Lower leg skin (tissue), 3 donors: ENCODE measurements around the gene STAG3.

ENCODE experiments used
- POLR2A ChIP-seq, 2 donors: fragments of 450-650 bp; IDR thresholded peaks; one replicate each; pipeline ENCODE4 v1.6.1; 2016 to 2017; ENCODE audit warnings: antibody characterized with exemption in 2 of 2, mild to moderate bottlenecking in 1 of 2, moderate library complexity in 1 of 2
- TF ChIP-seq, protein P1 (sequence below), 3 donors: fragments of 450-650 bp; IDR thresholded peaks; one replicate each; pipeline ENCODE4 v1.5.1; 2016; ENCODE audit warnings: antibody characterized with exemption in 3 of 3, mild to moderate bottlenecking in 3 of 3, moderate library complexity in 2 of 3

DNA sequence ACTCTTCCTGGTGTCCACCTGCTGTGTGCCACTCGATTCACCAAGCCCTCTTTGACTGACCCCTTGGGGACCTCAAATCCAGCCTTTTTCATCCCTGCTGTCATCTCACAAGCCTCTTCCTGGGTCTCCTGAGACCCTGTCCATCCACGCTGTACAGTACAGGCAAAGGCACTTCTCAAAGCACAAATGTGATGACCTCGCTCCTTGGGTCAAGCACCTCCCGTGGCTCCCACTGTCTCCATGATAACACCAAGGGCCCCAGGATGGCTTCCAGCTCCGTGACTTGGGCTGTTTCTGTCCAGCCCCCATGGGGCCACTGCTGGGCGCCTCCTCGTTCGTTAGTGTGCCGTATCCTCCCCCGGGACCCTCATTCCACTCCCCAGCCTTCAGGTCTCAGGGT is 70.8 kb downstream of the STAG3 start:
- TF ChIP-seq, protein P1, sequence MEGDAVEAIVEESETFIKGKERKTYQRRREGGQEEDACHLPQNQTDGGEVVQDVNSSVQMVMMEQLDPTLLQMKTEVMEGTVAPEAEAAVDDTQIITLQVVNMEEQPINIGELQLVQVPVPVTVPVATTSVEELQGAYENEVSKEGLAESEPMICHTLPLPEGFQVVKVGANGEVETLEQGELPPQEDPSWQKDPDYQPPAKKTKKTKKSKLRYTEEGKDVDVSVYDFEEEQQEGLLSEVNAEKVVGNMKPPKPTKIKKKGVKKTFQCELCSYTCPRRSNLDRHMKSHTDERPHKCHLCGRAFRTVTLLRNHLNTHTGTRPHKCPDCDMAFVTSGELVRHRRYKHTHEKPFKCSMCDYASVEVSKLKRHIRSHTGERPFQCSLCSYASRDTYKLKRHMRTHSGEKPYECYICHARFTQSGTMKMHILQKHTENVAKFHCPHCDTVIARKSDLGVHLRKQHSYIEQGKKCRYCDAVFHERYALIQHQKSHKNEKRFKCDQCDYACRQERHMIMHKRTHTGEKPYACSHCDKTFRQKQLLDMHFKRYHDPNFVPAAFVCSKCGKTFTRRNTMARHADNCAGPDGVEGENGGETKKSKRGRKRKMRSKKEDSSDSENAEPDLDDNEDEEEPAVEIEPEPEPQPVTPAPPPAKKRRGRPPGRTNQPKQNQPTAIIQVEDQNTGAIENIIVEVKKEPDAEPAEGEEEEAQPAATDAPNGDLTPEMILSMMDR (IDR thresholded peaks at IDR 0.05), result no peak
- TF ChIP-seq POLR2A (IDR thresholded peaks at IDR 0.05), result no peak
